ENCODE data around the gene ANKRD65. TPM values are rescaled to one million over a fixed set of nuclear protein-coding genes. Genes with fewer than 3 reads are reported as not detected.
"Not testable (repeated sequence)": the region's sequence is repeated elsewhere in the genome, so short reads cannot be mapped to it uniquely, and the experiment has no call there.

Gene ANKRD65
- total and polyA plus RNA-seq, 2 experiments from 2014 or later, result 2.1 to 5.5 TPM

- WGBS (ENCODE audit: low lambda C conversion rate, missing lambda C conversion rate), result 54% methylated on average over 42 of the region's 43 CpGs
Observed at GRCh38 chr1:1406101-1406820, 14.8 kb downstream of the ANKRD65 start.

GRCh38 chr1:1403653-1404052 lies 17.4 kb downstream of the ANKRD65 start:
- Histone ChIP-seq H3K27ac (no peak overlapping the region), H3K4me1 (ENCODE audit: insufficient read depth) (peaks cover 33% of the 10 kb centered on the region), H3K9me3 (ENCODE audit: low read depth) (no peaks in the 10 kb centered on the region), H3K9me2 (replicated peaks; ENCODE audit: insufficient read depth) (no peaks in the 10 kb centered on the region), H3K79me2 (peaks cover 71% of the 10 kb centered on the region), H4K20me1 (ENCODE audit: insufficient read depth, poor library complexity, severe bottlenecking) (peaks cover 6% of the 10 kb centered on the region), H2AFZ (no peak overlapping the region), H3K36me3 (replicated peaks; ENCODE audit: insufficient read depth, low read depth) (no peaks in the 10 kb centered on the region), H3K4me2 (no peak overlapping the region), H3K27me3 (no peaks in the 10 kb centered on the region), H3K4me3 (no peak overlapping the region)
- TF ChIP-seq CTCF (IDR thresholded peaks at IDR 0.05; ENCODE audit: poor library complexity) (no peak), EZH2phosphoT487 (IDR thresholded peaks at IDR 0.05; ENCODE audit: low read depth, severe bottlenecking, unreplicated experiment) (no peak), EZH2 (IDR thresholded peaks at IDR 0.05; ENCODE audit: borderline replicate concordance) (no peak)
- no peak for DNase-seq (ENCODE audit: low spot score)
- 97% methylated on average over 7 of the region's 7 CpGs for WGBS (ENCODE audit: low lambda C conversion rate, missing lambda C conversion rate)

More at GRCh38 chr1:1406101-1406820, 14.8 kb downstream of the ANKRD65 start:
- H3K4me3 ChIP-seq, result peak overlapping the region; percentile 71
- H3K4me2 ChIP-seq, result peak overlapping the region; percentile 99
- no peaks in the 10 kb centered on the region for H3K9me2 ChIP-seq (replicated peaks; ENCODE audit: insufficient read depth)
- no peak for TF ChIP-seq CTCF (IDR thresholded peaks at IDR 0.05; ENCODE audit: poor library complexity)
- no peak for TF ChIP-seq EZH2 (IDR thresholded peaks at IDR 0.05; ENCODE audit: borderline replicate concordance)
- TF ChIP-seq EZH2phosphoT487 (IDR thresholded peaks at IDR 0.05; ENCODE audit: low read depth, severe bottlenecking, unreplicated experiment), result no peak
- H4K20me1 ChIP-seq (ENCODE audit: insufficient read depth, poor library complexity, severe bottlenecking), result peaks cover 13% of the 10 kb centered on the region
- peak overlapping the region; percentile 76 for H2AFZ ChIP-seq
- no peak for DNase-seq (ENCODE audit: low spot score)
- peak overlapping the region; percentile 90 for H3K27ac ChIP-seq
- no peaks in the 10 kb centered on the region for H3K36me3 ChIP-seq (replicated peaks; ENCODE audit: insufficient read depth, low read depth)
- no peaks in the 10 kb centered on the region for H3K27me3 ChIP-seq
- H3K4me1 ChIP-seq (ENCODE audit: insufficient read depth), result peaks cover 24% of the 10 kb centered on the region
- H3K9me3 ChIP-seq (ENCODE audit: low read depth), result no peaks in the 10 kb centered on the region
- peaks cover 60% of the 10 kb centered on the region for H3K79me2 ChIP-seq

GRCh38 chr1:1402901-1403392 lies 18.1 kb downstream of the ANKRD65 start:
- H3K36me3 ChIP-seq (replicated peaks; ENCODE audit: insufficient read depth, low read depth), result not testable (repeated sequence)
- H3K79me2 ChIP-seq, result peaks cover 71% of the 10 kb centered on the region
- WGBS (ENCODE audit: low lambda C conversion rate, missing lambda C conversion rate), result 97% methylated on average over 9 of the region's 9 CpGs

GRCh38 chr1:1402072-1402900 lies 18.8 kb downstream of the ANKRD65 start:
- H3K9me3 ChIP-seq (ENCODE audit: low read depth), result no peaks in the 10 kb centered on the region
- peak overlapping the region; percentile 33 for H3K27ac ChIP-seq
- H3K79me2 ChIP-seq, result peaks cover 71% of the 10 kb centered on the region
- H3K4me2 ChIP-seq, result no peak overlapping the region
- H3K9me2 ChIP-seq (replicated peaks; ENCODE audit: insufficient read depth), result no peaks in the 10 kb centered on the region
- H4K20me1 ChIP-seq (ENCODE audit: insufficient read depth, poor library complexity, severe bottlenecking), result no peaks in the 10 kb centered on the region
- TF ChIP-seq EZH2phosphoT487 (IDR thresholded peaks at IDR 0.05; ENCODE audit: low read depth, severe bottlenecking, unreplicated experiment), result no peak
- no peak for TF ChIP-seq EZH2 (IDR thresholded peaks at IDR 0.05; ENCODE audit: borderline replicate concordance)
- TF ChIP-seq CTCF (IDR thresholded peaks at IDR 0.05; ENCODE audit: poor library complexity), result peak; percentile 54
- no peak overlapping the region for H3K4me3 ChIP-seq
- peaks cover 34% of the 10 kb centered on the region for H3K4me1 ChIP-seq (ENCODE audit: insufficient read depth)
- H3K36me3 ChIP-seq (replicated peaks; ENCODE audit: insufficient read depth, low read depth), result no peaks in the 10 kb centered on the region
- no peaks in the 10 kb centered on the region for H3K27me3 ChIP-seq
- H2AFZ ChIP-seq, result no peak overlapping the region
- WGBS (ENCODE audit: low lambda C conversion rate, missing lambda C conversion rate), result 86% methylated on average over 20 of the region's 20 CpGs
- peak; percentile 69 for DNase-seq (ENCODE audit: low spot score)

More at GRCh38 chr1:1402901-1403392, 18.1 kb downstream of the ANKRD65 start:
- not testable (repeated sequence) for H3K27me3 ChIP-seq; DNase-seq (ENCODE audit: low spot score); H4K20me1 ChIP-seq (ENCODE audit: insufficient read depth, poor library complexity, severe bottlenecking); H3K9me2 ChIP-seq (replicated peaks; ENCODE audit: insufficient read depth); H3K4me2 ChIP-seq; H3K27ac ChIP-seq; H3K4me3 ChIP-seq; H3K9me3 ChIP-seq (ENCODE audit: low read depth); H2AFZ ChIP-seq
- peaks cover 30% of the 10 kb centered on the region for H3K4me1 ChIP-seq (ENCODE audit: insufficient read depth)

All from hepatocyte (in vitro differentiated cells).